NCI-H1048 (cell line): ENCODE results near the gene KRT78.
"Not testable (repeated sequence)": the region's sequence is repeated elsewhere in the genome, so short reads cannot be mapped to it uniquely, and the experiment has no call there.

ENCODE experiments used
- DNase-seq: peaks from one replicate; lab custom pipeline; 2025; lab: John Stamatoyannopoulos, UW

KRT78 gene

DNA sequence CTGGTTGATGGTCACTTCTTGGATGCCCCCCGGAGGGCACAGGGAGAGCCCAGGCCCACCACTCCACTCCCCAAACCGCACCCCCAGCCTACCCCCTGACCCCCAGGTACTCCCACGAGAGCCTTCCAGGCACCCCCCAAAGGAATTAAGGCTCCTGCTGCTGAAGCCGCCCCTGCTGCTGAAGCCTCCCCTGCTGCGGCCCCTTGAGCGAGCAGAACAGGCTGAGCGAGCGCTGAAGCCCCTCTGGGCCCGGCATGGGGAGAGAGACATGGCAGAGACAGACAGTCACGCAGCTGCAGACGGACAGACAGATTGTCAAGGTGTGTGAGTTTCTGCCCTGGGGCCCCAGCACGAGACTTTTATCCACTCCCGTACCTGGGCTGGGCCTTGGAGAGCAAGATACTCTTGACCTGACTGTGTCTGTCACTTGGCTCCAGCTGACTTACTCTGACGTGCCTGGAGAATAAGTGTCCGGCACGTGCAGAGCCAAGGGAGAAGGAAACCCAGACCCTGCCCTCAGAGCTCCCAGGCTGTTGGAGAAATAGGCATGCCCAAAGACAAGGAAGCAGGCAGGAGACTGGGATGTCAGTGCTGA, at the start of gene KRT78:
TSS of gene KRT78 (minus strand) at position 334 of the 595 bp plus-strand sequence. CDS start at position 270, 64 bp downstream.
- no peak for DNase-seq

- no peak for DNase-seq
These were observed 47.7 kb upstream of the KRT78 start for GRCh38 chr12:52896190-52897100.

GRCh38 chr12:52895726-52896189, 47.0 kb upstream of the KRT78 start:
- DNase-seq: no peak

DNA sequence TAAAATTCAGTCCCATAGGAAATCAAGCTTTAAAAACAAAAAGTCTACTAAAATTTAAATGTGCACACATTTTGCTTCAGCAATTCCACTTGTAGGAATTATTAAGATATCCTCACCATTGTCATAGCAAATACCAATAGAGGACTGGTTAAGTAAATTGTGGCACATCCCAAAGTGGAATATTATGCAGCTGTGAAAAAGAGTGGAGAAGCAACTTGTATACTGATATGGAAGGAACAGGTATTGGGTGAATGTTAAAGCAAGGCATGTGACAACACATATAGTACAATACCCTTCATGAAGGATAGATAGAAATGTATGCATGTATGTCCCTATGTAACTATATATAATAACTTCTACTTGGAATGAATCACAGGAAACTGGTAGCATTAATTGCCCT, 44.2 kb upstream of the KRT78 start:
- DNase-seq: no peak

- DNase-seq: no peak
These were observed 43.5 kb upstream of the KRT78 start for GRCh38 chr12:52892207-52892852.

DNA sequence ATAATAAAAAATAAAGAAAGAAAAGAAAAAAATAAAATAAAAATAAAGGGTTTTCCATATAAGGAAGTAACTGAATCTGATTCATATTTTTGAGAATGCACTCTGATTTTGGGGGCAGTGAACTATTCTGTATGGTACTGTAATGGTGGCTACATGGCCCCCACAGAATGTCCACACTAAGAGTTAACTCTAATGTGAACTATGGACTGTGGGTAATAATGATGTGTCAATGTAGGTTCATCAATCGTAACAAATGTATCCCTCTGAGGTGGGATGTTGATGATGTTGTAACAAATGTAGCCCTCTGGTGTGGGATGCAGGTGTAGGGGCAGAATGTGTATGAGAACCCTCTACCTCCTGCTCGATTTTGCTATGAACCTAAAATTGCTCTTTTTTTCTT, 42.2 kb upstream of the KRT78 start:
- no peak for DNase-seq

DNA sequence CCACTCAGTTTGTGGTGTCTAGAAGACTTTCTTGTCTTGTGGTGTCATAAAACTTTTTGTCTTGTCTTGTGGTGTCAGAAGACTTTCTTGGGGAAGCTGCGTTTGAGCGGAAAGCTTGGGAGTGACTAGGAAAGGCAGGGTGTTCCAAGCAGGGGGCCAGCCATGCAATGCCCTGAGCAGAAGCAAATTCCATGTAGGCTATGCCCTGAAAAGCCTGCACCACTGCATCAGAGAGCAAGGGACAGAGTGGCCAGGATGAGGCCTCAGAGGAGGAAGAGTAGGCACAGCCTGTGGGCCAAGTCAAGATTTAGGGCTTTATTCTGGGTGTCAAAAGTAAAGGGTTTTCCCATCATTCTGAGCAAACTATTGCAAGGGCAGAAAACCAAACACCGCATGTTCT, 41.6 kb upstream of the KRT78 start:
- DNase-seq: no peak

GRCh38 chr12:52884526-52885293, 35.9 kb upstream of the KRT78 start:
- DNase-seq: peak; percentile 20

GRCh38 chr12:52880499-52880898, 31.7 kb upstream of the KRT78 start:
- DNase-seq: not testable (repeated sequence)

DNA sequence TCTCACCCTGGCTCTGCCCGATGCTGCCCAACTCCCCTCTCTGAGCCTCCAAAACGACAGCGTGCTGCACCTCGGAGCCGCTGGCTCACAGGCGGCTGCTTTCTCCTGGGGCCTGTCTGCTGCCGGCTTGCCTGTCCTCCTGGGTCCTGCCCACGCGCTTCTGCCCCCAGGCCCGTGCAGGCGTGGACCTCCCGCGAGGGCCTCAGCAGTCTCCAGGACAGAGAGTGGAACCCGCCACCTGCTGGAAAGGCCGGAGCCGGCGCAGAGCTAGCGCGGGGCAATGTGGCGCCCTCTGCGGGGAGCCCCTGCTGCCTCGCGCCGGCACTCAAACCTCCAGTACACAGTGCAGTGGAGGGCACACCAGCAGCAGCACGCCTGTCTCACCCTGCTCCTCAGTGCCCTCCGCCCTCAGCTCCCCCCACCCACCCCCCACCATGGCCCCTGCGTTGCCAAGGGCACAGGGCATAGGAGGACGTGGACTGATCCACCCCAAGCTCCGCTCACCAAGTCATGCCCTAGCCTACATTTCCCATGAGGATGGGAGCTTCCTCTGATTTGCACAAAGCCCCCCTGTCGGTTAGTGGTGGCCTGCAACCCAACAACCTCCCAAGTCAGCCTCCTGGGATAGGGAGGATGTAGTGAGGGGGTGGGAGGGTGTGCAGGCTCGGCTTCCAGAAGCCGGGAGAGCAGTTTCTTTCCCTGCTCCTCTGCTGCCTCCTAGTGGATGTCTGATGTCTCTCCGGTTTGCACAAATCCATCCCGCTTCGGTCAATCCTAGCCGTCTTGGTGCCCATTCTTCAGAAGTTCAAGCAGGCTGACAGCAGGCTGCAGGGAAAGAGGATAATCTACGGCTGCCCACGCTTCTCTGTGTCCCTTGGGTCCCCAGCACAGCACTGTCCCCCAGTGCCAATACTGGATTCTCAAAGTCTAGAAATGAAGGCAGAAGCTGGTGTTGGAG, 30.9 kb upstream of the KRT78 start:
- peak; percentile 64 for DNase-seq

- no peak for DNase-seq
These were observed 30.0 kb upstream of the KRT78 start for GRCh38 chr12:52878507-52879393.

DNA sequence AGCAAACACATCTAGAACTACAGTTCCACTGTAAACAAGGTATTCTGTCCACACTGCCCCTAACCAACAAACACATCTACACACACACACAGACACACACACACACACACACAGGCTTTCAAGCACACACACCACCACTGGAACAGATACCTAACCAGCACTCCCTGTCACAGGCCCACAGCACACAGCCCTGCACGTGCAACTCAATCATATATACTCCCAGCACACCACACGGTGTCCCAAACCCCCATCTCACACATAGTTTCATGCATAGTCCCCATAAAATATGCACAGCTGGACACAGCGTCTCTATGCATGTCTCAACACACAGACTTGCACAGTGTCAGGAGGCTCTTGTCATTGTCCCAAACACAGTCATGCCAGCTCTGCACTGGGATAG, 28.4 kb upstream of the KRT78 start:
- no peak for DNase-seq

GRCh38 chr12:52876372-52876771, 27.6 kb upstream of the KRT78 start:
- DNase-seq: no peak

GRCh38 chr12:52874573-52875435, 26.0 kb upstream of the KRT78 start:
- no peak for DNase-seq

DNA sequence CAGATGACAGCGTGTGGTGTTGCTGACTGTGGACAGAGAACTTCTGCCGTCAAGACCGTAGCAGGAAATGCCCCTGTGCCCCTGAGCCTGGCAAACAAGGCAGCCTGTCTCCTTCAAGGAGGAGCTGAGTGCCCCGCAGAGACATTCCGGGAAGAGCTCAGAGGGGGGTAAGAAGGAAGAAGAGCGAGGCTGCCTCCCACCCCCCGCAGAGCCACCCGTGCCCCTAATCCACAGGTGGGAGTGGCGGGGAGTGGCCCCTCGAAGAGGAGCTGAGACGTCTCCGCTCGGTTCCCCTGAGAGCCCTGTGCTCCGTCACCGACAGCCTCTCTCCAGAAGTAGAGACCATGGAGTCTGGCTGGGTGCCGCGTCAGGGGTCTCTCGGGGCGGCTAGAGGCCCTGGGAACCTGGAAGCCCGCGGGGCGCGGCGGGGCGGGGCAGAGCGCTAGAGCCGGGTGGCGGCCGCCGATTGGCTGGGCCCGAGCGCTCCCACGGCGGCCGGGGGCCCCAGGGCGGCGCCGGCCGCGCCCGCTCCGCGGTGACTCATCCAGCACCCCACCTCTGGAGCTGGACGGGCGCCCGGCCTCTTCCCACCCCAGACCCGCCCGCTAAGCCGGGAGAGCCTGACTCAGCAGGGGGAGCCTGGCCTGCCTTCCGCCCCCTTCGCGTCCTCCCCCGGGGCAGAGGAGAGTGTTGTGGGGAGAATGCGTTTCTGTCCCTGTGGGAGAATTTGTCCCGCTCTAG, 25.2 kb upstream of the KRT78 start:
- peak; percentile 60 for DNase-seq

- no peak for DNase-seq
These were observed 24.7 kb upstream of the KRT78 start for GRCh38 chr12:52873513-52873831.

DNA sequence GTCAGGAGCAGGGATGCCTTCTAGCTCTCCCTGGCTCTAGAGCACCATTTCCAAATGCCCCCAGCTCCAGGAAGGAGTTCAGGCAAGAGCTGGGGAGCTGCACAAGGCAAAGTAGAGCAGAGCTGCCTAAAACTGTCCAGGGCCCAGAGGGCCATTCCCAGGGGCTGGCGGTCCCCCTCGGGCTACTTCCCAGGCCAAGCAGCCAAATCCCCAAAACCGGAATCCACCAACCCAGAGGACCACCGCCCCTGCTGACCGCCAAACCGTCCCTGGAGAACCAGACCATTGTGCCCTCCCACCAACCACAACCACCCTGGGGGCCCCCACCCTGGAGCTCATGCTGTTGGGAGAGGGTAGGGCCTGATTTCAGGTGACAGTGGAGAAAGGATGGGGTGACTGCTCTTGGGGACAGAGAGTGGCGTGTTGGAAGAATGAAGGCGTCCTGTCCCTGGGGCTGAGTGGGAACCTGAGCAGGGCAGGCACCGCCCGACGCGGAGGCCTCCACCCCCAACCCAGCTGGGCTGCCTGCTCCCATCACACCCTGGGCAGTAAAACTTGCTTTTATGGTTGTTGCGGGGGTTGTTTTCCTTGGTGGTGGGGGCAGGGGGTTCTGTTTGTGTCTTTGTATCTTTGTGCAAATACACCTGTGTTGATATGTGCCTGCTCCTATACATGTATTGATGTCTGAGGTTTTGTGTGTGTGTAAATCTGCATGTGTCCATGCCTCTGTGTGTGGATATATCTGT, 24.0 kb upstream of the KRT78 start:
- no peak for DNase-seq
